ENCODE measurements around the gene C2CD5. TPM values are rescaled to one million over a fixed set of nuclear protein-coding genes. Genes with fewer than 3 reads are reported as not detected.

Gene C2CD5
- total RNA-seq, 1 experiment from 2014 or later, result 44.6 TPM

- Histone ChIP-seq H3K27me3 (replicated peaks; ENCODE audit: control insufficient read depth, insufficient read depth, low read length) (no peaks in the 10 kb centered on the region), H3K4me1 (no peaks in the 10 kb centered on the region), H3K9me3 (no peaks in the 10 kb centered on the region), H3K4me3 (ENCODE audit: low read depth, low read length) (no peak overlapping the region), H3K36me3 (ENCODE audit: control insufficient read depth, insufficient read depth, low read length) (peaks cover 2% of the 10 kb centered on the region; the same call in 1 of the 2 replicates)
- Mint-ChIP-seq H3K9me3 (ENCODE audit: unreplicated experiment) (no peaks in the 10 kb centered on the region), H3K27ac (ENCODE audit: unreplicated experiment) (no peak overlapping the region), H3K27me3 (ENCODE audit: insufficient read depth, unreplicated experiment) (no peaks in the 10 kb centered on the region), H3K4me1 (ENCODE audit: low read depth, unreplicated experiment) (no peaks in the 10 kb centered on the region), H3K36me3 (ENCODE audit: insufficient read depth, unreplicated experiment) (peaks cover 2% of the 10 kb centered on the region), H3K4me3 (ENCODE audit: unreplicated experiment) (no peak overlapping the region)
- intact Hi-C loops (cut with micrococcal nuclease; ENCODE audit: unreplicated experiment), result no loop called here
- no TSS peak for BruUV-seq (replicated peaks)
- DNase-seq, result no peak
- TF ChIP-seq CTCF (IDR thresholded peaks at IDR 0.05; ENCODE audit: insufficient read depth in 1 of 2, low read depth in 1 of 2, low read length in 1 of 2, severe bottlenecking in 1 of 2, unreplicated experiment in 1 of 2), result no peak
- ChIA-PET POLR2A (interaction anchor here (0.5 to 0.9 kb wide), 2 partner anchors 50 to 106 kb away, joined by 3 read pairs; partner anchors contain the start of gene ETNK1), CTCF (no interaction called here)
Measured at GRCh38 chr12:22518060-22518719, 26.2 kb downstream of the C2CD5 start.

- Mint-ChIP-seq H3K4me3 (ENCODE audit: unreplicated experiment) (no peak overlapping the region), H3K27ac (ENCODE audit: unreplicated experiment) (no peak overlapping the region), H3K27me3 (ENCODE audit: insufficient read depth, unreplicated experiment) (no peaks in the 10 kb centered on the region), H3K4me1 (ENCODE audit: low read depth, unreplicated experiment) (no peaks in the 10 kb centered on the region), H3K9me3 (ENCODE audit: unreplicated experiment) (no peaks in the 10 kb centered on the region), H3K36me3 (ENCODE audit: insufficient read depth, unreplicated experiment) (no peaks in the 10 kb centered on the region)
- no peaks in the 10 kb centered on the region for H3K9me3 ChIP-seq
- H3K27me3 ChIP-seq (replicated peaks; ENCODE audit: control insufficient read depth, insufficient read depth, low read length), result no peaks in the 10 kb centered on the region
- no peak for TF ChIP-seq CTCF (IDR thresholded peaks at IDR 0.05; ENCODE audit: insufficient read depth in 1 of 2, low read depth in 1 of 2, low read length in 1 of 2, severe bottlenecking in 1 of 2, unreplicated experiment in 1 of 2)
- intact Hi-C loops (cut with micrococcal nuclease; ENCODE audit: unreplicated experiment), result no loop called here
- H3K4me1 ChIP-seq, result no peaks in the 10 kb centered on the region
- BruUV-seq (replicated peaks), result no TSS peak
- CTCF ChIA-PET, result no interaction called here
- POLR2A ChIA-PET, result no interaction called here
- no peak overlapping the region for H3K4me3 ChIP-seq (ENCODE audit: low read depth, low read length)
- no peak for DNase-seq
- peaks cover 2% of the 10 kb centered on the region; the same call in 1 of the 2 replicates for H3K36me3 ChIP-seq (ENCODE audit: control insufficient read depth, insufficient read depth, low read length)
Measured at GRCh38 chr12:22514875-22515274, 29.5 kb downstream of the C2CD5 start.

GRCh38 chr12:22505826-22506225 is 38.5 kb downstream of the C2CD5 start:
- POLR2A ChIA-PET, result no interaction called here
- CTCF ChIA-PET, result interaction anchor here (0.5 to 0.7 kb wide), 2 partner anchors 81 to 1162 kb away, joined by 5 read pairs; no protein-coding TSS in a partner anchor
- no TSS peak for BruUV-seq (replicated peaks)

More at GRCh38 chr12:22505826-22506225, 38.5 kb downstream of the C2CD5 start:
- H3K4me1 Mint-ChIP-seq (ENCODE audit: low read depth, unreplicated experiment), result no peaks in the 10 kb centered on the region
- H3K27me3 Mint-ChIP-seq (ENCODE audit: insufficient read depth, unreplicated experiment), result no peaks in the 10 kb centered on the region
- no peak for TF ChIP-seq CTCF (IDR thresholded peaks at IDR 0.05; ENCODE audit: insufficient read depth in 1 of 2, low read depth in 1 of 2, low read length in 1 of 2, severe bottlenecking in 1 of 2, unreplicated experiment in 1 of 2)
- no peaks in the 10 kb centered on the region for H3K9me3 ChIP-seq
- intact Hi-C loops (cut with micrococcal nuclease; ENCODE audit: unreplicated experiment), result no loop called here
- no peaks in the 10 kb centered on the region for H3K27me3 ChIP-seq (replicated peaks; ENCODE audit: control insufficient read depth, insufficient read depth, low read length)
- no peaks in the 10 kb centered on the region for H3K9me3 Mint-ChIP-seq (ENCODE audit: unreplicated experiment)
- H3K4me3 ChIP-seq (ENCODE audit: low read depth, low read length), result no peak overlapping the region
- peaks cover 2% of the 10 kb centered on the region; the same call in 1 of the 2 replicates for H3K36me3 ChIP-seq (ENCODE audit: control insufficient read depth, insufficient read depth, low read length)
- H3K27ac Mint-ChIP-seq (ENCODE audit: unreplicated experiment), result no peak overlapping the region
- peaks cover 14% of the 10 kb centered on the region for H3K36me3 Mint-ChIP-seq (ENCODE audit: insufficient read depth, unreplicated experiment)
- H3K4me3 Mint-ChIP-seq (ENCODE audit: unreplicated experiment), result no peak overlapping the region
- DNase-seq, result no peak
- H3K4me1 ChIP-seq, result no peaks in the 10 kb centered on the region
